ENCODE measurements around the gene OTULIN.

OTULIN gene

GRCh38 chr5:14699807-14700400, 35.4 kb downstream of the OTULIN start:
- no peak for DNase-seq

GRCh38 chr5:14700478-14701436, 36.2 kb downstream of the OTULIN start:
- no peak for DNase-seq

- DNase-seq = no peak
Measured at GRCh38 chr5:14701556-14701955, 37.0 kb downstream of the OTULIN start.

GRCh38 chr5:14702238-14702839, 37.8 kb downstream of the OTULIN start:
- DNase-seq = no peak

GRCh38 chr5:14705556-14705955, 41.0 kb downstream of the OTULIN start:
- DNase-seq = no peak

GRCh38 chr5:14706615-14707021, 42.1 kb downstream of the OTULIN start:
- no peak for DNase-seq

GRCh38 chr5:14707811-14708390, 43.4 kb downstream of the OTULIN start:
- no peak for DNase-seq

GRCh38 chr5:14708551-14708950, 44.0 kb downstream of the OTULIN start:
- DNase-seq = no peak

- DNase-seq = no peak
Measured at GRCh38 chr5:14710313-14710994, 45.9 kb downstream of the OTULIN start.

GRCh38 chr5:14712131-14712530, 47.6 kb downstream of the OTULIN start:
- DNase-seq = no peak

- DNase-seq = no peak
Measured at GRCh38 chr5:14712666-14713065, 48.1 kb downstream of the OTULIN start.

GRCh38 chr5:14713476-14714390, 49.2 kb downstream of the OTULIN start:
- DNase-seq = no peak

- DNase-seq = no peak
Measured at GRCh38 chr5:14714706-14715105, 50.2 kb downstream of the OTULIN start.

- DNase-seq = no peak
Measured at GRCh38 chr5:14715481-14715880, 51.0 kb downstream of the OTULIN start.

- no peak for DNase-seq
Measured at GRCh38 chr5:14716755-14717752, 52.5 kb downstream of the OTULIN start.

- DNase-seq = no peak
Measured at GRCh38 chr5:14718778-14719177, 54.3 kb downstream of the OTULIN start.

GRCh38 chr5:14720236-14720923, 55.9 kb downstream of the OTULIN start:
- DNase-seq = no peak

GRCh38 chr5:14721990-14722656, 57.6 kb downstream of the OTULIN start:
- DNase-seq = no peak

GRCh38 chr5:14722923-14723322, 58.4 kb downstream of the OTULIN start:
- DNase-seq = no peak
